Effector CD8-positive, alpha-beta T cell (primary cell): ENCODE data around the gene C9orf85.
"Not testable (repeated sequence)": the region's sequence is repeated elsewhere in the genome, so short reads cannot be mapped to it uniquely, and the experiment has no call there.

Experiments
- DNase-seq: peaks from one replicate; lab custom pipeline; 2025; lab: John Stamatoyannopoulos, UW

The C9orf85 gene

GRCh38 chr9:72006501-72006900 lies 95.1 kb downstream of the C9orf85 start:
- no peak for DNase-seq

- not testable (repeated sequence) for DNase-seq
Observed at GRCh38 chr9:72007726-72008125, 96.3 kb downstream of the C9orf85 start.

- no peak for DNase-seq
Observed at GRCh38 chr9:72012646-72013045, 101.2 kb downstream of the C9orf85 start.

GRCh38 chr9:72013292-72013760 lies 101.9 kb downstream of the C9orf85 start:
- no peak for DNase-seq

GRCh38 chr9:72022841-72023240 lies 111.4 kb downstream of the C9orf85 start:
- DNase-seq = no peak
